ENCODE measurements around the gene PIGQ.

Gene PIGQ

DNA sequence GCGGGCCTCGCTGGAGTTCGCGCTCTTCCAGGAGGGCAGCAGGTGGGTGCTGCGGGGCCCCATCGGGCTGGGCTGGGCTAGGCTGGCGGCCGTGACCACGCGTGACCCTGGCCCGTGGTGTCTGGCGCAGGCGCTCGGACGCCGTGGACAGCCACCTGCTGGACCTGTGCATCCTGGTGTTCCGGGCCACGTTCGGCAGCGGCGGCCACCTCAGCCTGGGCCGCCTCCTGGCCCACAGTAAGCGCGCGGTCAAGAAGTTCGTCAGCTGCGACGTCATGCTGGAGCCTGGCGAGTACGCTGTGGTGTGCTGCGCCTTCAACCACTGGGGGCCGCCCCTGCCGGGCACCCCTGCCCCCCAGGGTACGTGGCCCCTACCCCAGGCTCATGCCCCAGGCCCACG lies 17.6 kb upstream of the PIGQ start:
- H3K4me3 ChIP-seq (ENCODE audit: low read depth, low read length), result no peak overlapping the region
- TF ChIP-seq, protein P1, sequence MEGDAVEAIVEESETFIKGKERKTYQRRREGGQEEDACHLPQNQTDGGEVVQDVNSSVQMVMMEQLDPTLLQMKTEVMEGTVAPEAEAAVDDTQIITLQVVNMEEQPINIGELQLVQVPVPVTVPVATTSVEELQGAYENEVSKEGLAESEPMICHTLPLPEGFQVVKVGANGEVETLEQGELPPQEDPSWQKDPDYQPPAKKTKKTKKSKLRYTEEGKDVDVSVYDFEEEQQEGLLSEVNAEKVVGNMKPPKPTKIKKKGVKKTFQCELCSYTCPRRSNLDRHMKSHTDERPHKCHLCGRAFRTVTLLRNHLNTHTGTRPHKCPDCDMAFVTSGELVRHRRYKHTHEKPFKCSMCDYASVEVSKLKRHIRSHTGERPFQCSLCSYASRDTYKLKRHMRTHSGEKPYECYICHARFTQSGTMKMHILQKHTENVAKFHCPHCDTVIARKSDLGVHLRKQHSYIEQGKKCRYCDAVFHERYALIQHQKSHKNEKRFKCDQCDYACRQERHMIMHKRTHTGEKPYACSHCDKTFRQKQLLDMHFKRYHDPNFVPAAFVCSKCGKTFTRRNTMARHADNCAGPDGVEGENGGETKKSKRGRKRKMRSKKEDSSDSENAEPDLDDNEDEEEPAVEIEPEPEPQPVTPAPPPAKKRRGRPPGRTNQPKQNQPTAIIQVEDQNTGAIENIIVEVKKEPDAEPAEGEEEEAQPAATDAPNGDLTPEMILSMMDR (IDR thresholded peaks at IDR 0.05; ENCODE audit: insufficient read depth, low read depth, low read length, missing control alignments), result no peak
- DNase-seq (ENCODE audit: low read depth), result no peak

DNA sequence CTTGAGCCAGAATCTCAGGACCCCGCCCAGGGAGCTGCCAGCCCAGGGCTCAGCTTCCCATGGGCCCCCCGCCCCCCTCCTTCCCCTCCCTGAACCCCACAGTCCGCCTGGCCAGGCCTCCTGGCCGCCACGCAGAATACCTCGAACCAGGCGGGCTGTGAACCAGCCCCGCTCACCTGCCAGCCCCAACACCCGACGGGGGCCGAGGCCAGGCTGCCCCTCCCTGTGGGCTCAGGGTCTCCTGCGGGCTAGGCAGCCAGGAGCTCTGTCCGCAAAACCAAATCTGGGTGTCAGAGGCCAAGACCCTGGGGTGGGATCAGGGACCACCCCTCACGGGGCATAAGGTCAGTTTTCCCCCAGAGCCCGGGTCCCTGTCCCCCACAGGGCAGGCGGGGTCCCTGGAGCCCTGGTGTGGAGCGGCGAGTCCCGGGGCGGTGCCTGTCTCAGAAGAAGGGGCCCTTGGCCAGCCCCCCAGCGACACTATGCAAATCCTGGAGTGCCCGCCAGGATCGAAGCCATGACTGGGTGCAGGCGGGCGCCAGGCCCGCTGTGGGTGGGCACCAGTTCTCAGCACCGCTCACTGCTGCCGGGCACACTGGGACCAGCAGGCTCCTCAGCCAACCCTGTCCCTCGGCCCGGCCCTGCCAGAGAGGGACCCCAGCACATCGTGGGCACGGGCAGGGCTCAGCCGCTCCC lies 16.0 kb upstream of the PIGQ start:
- no peak overlapping the region for H3K4me3 ChIP-seq (ENCODE audit: low read depth, low read length)
- no peak for DNase-seq (ENCODE audit: low read depth)
- TF ChIP-seq, protein P1 (IDR thresholded peaks at IDR 0.05; ENCODE audit: insufficient read depth, low read depth, low read length, missing control alignments), result no peak

DNA sequence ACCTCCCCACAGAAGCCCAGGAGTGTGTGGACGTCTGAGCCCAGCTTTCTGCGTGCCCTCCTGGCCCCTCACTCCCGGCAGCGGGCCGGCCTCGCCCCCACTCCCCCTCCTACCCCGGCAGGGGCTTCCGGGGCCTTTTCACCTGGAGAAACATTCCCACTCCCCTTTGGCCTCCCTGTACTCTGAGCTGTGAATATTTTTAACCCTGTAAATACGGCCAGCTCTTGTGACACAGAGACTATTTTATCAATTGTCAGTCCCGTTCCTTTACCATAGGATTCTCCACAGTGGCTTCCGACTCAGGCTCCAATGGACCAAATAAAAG lies 15.5 kb upstream of the PIGQ start:
- TF ChIP-seq, protein P1 (IDR thresholded peaks at IDR 0.05; ENCODE audit: insufficient read depth, low read depth, low read length, missing control alignments), result no peak
- no peak for DNase-seq (ENCODE audit: low read depth)
- H3K4me3 ChIP-seq (ENCODE audit: low read depth, low read length), result no peak overlapping the region

GRCh38 chr16:554640-555365 lies 15.0 kb upstream of the PIGQ start:
- no peak for DNase-seq (ENCODE audit: low read depth)
- no peak overlapping the region for H3K4me3 ChIP-seq (ENCODE audit: low read depth, low read length)
- TF ChIP-seq, protein P1 (IDR thresholded peaks at IDR 0.05; ENCODE audit: insufficient read depth, low read depth, low read length, missing control alignments), result no peak

- no peak for DNase-seq (ENCODE audit: low read depth)
These were observed 14.0 kb upstream of the PIGQ start for GRCh38 chr16:555528-556473.

GRCh38 chr16:556474-557173 lies 13.1 kb upstream of the PIGQ start:
- no peak for DNase-seq (ENCODE audit: low read depth)
- H3K4me3 ChIP-seq (ENCODE audit: low read depth, low read length), result no peak overlapping the region
- TF ChIP-seq, protein P1 (IDR thresholded peaks at IDR 0.05; ENCODE audit: insufficient read depth, low read depth, low read length, missing control alignments), result no peak

More at GRCh38 chr16:555528-556473, 14.0 kb upstream of the PIGQ start:
- TF ChIP-seq, protein P1 (IDR thresholded peaks at IDR 0.05; ENCODE audit: insufficient read depth, low read depth, low read length, missing control alignments), result no peak
- no peak overlapping the region for H3K4me3 ChIP-seq (ENCODE audit: low read depth, low read length)

Measured in GM12865 (cell line).